Peyer's patch (tissue), 4 donors: ENCODE measurements around the gene RNF182. TPM values are rescaled to one million over a fixed set of nuclear protein-coding genes. Genes with fewer than 3 reads are reported as not detected.

ENCODE experiments used
- DNase-seq, 3 donors: peaks; one replicate each; pipeline ENCODE4 v3.0.0-alpha.2; 2017 to 2019
- H3K27ac ChIP-seq, 4 donors: fragments of 200-600 bp; sonication (generic); one replicate each; pipeline ENCODE4 v1.5.1; 2016 to 2019
- H3K27me3 ChIP-seq, 2 donors: fragments of 200-600 bp; sonication (generic); one replicate each; pipeline ENCODE4 v1.5.1; 2019
- H3K36me3 ChIP-seq, 3 donors: fragments of 200-600 bp; sonication (generic); one replicate each; pipeline ENCODE4 v1.5.1; 2016 to 2019
- H3K4me1 ChIP-seq, 4 donors: fragments of 200-600 bp; sonication (generic); one replicate each; pipeline ENCODE4 v1.5.1; 2016 to 2019
- H3K4me3 ChIP-seq, 4 donors: fragments of 200-600 bp; sonication (generic); 1 replicate in 3 of 4; 2 replicates in 1 of 4; pipeline ENCODE4 v1.5.1; 2016 to 2019; ENCODE audit warnings: mild to moderate bottlenecking in 1 of 4
- H3K9me3 ChIP-seq, 4 donors: fragments of 200-600 bp; sonication (generic); one replicate each; pipeline ENCODE4 v1.5.1; 2016 to 2019; ENCODE audit warnings: mild to moderate bottlenecking in 1 of 4
- POLR2A ChIP-seq, 2 donors: fragments of 450-650 bp; IDR thresholded peaks; one replicate each; pipeline ENCODE4 v1.5.1; 2017; ENCODE audit warnings: antibody characterized with exemption in 2 of 2, mild to moderate bottlenecking in 2 of 2, moderate library complexity in 2 of 2
- total RNA-seq, 4 donors: library from RNA; depleted of rRNA; stranded (reverse); fragments of >200 nt; gene quantifications; one replicate each; pipeline ENCODE4 v1.1.0, GENCODE V29; 2016
- TF ChIP-seq, protein P1 (sequence below), 6 experiments: fragments of 450-650 bp in 4 of 6; fragments of 200-600 bp in 2 of 6; sonication (generic) in 1 of 6; IDR thresholded peaks; one replicate each; pipeline ENCODE4 v1.5.1; 2017 to 2019; ENCODE audit warnings: antibody characterized with exemption in 6 of 6, mild to moderate bottlenecking in 3 of 6, moderate library complexity in 1 of 6

RNF182 gene
- total RNA-seq, 4 donors from 2014 or later = not detected

DNA sequence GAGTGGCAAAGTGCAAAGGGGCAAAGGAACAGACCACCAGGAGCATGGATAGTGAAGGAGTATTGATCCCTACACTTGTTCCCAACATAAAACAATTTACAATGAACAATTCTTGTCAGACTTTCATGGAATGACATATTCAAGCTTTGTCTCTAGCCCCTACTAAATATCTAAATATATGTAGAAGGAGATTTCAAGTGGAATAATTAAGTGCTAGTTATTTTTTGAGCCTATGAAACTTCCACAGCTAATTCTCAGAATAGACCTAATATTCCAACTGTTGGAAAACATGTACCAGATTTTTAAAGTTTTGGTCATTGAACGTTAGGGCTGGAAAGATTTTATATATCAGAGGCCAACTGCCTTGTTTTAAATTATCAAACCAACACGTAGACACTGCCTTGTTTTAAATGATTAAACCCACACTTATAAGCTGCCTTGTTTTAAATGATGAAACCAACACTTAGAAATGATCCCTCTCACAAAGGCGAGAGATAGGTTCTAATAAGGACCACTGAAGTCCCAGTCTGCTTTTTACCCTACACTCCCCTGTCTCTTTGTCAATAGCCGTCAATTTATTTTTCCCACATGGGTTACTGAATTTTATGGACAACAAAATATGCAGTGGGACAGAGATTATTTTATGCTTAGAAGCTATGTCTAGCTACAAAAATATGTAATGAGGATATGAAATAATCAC, 62.1 kb downstream of the RNF182 start:
- DNase-seq = no peak
- Histone ChIP-seq H3K4me3 (no peak overlapping the region), H3K27me3 (no peaks in the 10 kb centered on the region), H3K4me1 (no peaks in the 10 kb centered on the region), H3K27ac (no peak overlapping the region), H3K36me3 (no peaks in the 10 kb centered on the region), H3K9me3 (no peaks in the 10 kb centered on the region)
- TF ChIP-seq, protein P1, sequence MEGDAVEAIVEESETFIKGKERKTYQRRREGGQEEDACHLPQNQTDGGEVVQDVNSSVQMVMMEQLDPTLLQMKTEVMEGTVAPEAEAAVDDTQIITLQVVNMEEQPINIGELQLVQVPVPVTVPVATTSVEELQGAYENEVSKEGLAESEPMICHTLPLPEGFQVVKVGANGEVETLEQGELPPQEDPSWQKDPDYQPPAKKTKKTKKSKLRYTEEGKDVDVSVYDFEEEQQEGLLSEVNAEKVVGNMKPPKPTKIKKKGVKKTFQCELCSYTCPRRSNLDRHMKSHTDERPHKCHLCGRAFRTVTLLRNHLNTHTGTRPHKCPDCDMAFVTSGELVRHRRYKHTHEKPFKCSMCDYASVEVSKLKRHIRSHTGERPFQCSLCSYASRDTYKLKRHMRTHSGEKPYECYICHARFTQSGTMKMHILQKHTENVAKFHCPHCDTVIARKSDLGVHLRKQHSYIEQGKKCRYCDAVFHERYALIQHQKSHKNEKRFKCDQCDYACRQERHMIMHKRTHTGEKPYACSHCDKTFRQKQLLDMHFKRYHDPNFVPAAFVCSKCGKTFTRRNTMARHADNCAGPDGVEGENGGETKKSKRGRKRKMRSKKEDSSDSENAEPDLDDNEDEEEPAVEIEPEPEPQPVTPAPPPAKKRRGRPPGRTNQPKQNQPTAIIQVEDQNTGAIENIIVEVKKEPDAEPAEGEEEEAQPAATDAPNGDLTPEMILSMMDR (IDR thresholded peaks at IDR 0.05) = no peak
- no peak for TF ChIP-seq POLR2A (IDR thresholded peaks at IDR 0.05)

DNA sequence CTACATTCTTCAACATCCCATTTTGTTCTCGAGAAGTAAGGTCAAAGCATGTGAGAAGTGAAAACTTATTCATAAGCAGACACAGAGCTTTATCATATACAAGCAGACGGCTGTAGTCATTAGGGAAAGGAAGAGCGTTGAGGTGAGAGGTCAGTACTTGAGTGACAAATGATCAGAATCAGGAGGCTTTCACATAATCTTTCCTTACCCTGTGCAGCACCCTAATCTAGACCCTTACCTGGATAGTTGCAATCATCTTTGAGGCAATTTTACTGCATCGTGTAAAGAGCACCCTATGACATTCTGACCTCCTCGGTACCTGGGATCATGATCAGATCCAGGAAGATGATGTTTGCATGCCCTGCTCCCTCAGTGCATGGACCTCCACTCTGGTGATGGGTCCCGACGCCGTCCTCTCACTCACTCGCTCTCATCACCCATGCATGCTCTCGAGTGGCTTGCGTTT, 62.7 kb downstream of the RNF182 start:
- no peak for DNase-seq
- no peak overlapping the region for H3K4me3 ChIP-seq
- no peaks in the 10 kb centered on the region for H3K36me3 ChIP-seq
- H3K9me3 ChIP-seq = no peaks in the 10 kb centered on the region
- no peaks in the 10 kb centered on the region for H3K4me1 ChIP-seq
- no peaks in the 10 kb centered on the region for H3K27me3 ChIP-seq
- TF ChIP-seq POLR2A (IDR thresholded peaks at IDR 0.05) = no peak
- TF ChIP-seq, protein P1 (IDR thresholded peaks at IDR 0.05) = no peak
- H3K27ac ChIP-seq = no peak overlapping the region

DNA sequence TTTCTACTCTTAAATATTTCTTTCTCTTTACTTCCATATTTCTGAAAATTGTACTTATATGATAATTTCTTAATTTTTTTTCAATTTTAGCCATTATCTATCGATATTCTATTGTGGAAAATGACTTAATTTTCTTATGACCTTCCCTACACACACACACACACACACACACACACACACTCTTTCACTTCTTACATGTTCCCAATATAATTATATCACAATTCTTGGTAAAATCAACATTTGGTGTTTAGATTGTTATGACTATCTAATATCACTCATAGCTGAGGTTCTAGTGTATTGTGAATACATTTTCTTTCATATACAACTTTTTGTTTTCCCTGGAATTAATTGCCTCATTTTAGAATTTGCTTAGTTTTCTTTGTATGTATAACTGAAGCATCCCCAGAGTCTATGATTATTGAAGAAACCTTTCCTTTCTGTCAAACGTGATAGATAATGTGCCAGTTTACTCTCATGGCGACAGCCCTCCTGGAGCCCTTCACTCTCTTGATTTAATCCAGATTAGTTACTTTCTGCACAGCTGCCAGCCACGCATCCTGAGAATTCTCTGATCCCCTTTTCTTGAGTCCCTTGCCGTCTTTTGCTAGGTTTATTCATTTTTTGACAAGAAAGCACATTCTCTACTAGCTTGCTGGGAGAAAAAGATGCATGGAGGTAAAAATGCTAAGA, 63.4 kb downstream of the RNF182 start:
- Histone ChIP-seq H3K9me3 (no peaks in the 10 kb centered on the region), H3K27ac (no peak overlapping the region), H3K27me3 (no peaks in the 10 kb centered on the region), H3K4me3 (no peak overlapping the region), H3K36me3 (no peaks in the 10 kb centered on the region), H3K4me1 (no peaks in the 10 kb centered on the region)
- no peak for DNase-seq
- TF ChIP-seq, protein P1 (IDR thresholded peaks at IDR 0.05) = no peak

DNA sequence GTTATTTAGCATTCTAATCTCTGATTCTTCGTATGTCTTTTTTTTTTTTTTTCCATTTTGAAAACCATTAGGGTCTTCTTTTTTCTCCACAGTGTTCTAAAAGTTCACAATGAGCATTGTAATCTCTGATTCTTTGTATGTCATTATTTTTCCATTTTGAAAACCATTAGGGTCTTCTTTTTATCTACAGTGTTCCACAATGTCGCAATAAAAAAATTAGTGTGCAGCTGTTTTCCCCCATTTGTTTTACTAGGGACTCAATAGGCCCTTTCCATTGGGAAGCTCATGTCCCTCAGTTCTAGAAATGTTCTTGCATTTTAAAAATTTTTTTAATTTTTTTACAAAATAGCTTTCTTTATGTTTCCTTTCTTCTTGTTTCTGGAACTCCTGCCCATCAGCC, 64.2 kb downstream of the RNF182 start:
- TF ChIP-seq, protein P1 (IDR thresholded peaks at IDR 0.05) = no peak
- no peak for TF ChIP-seq POLR2A (IDR thresholded peaks at IDR 0.05)
- no peak overlapping the region for H3K27ac ChIP-seq

DNA sequence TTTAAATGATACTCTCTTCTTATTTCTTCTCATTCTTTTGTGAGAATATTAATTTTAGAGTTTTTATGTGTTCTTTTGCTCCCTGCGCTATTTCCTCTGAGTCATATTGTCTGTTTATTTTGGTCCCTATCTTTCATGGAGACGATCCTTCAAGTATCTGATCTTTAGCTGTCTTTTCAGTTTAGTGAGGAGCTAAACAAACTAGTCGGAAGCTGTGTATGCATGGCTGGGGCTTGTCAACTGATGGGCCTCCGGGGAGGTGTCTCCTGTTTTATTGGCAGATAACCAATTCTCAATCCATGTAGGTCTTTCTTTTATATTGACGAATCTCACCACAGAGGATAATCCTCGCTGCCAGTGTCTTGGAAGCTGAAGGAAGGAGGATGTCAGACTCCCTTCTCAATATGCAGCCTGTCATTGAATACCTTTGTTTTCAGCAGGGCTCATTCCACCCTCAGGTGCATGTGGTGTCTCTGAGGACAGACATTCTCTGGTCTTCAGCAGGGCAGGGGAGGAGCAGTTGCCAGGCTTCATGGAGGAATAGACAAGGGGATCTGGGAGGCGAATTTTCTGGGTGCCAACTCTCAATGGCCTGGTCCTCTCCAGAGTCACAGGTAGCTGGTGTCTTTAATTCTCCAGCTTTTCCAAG, 64.9 kb downstream of the RNF182 start:
- Histone ChIP-seq H3K4me1 (no peaks in the 10 kb centered on the region), H3K27me3 (no peaks in the 10 kb centered on the region), H3K4me3 (no peak overlapping the region), H3K9me3 (no peaks in the 10 kb centered on the region), H3K27ac (no peak overlapping the region), H3K36me3 (no peaks in the 10 kb centered on the region)
- DNase-seq = no peak
- TF ChIP-seq POLR2A (IDR thresholded peaks at IDR 0.05) = no peak
- TF ChIP-seq, protein P1 (IDR thresholded peaks at IDR 0.05) = no peak

More for the DNA sequence above, 64.2 kb downstream of the RNF182 start:
- Histone ChIP-seq H3K4me3 (no peak overlapping the region), H3K9me3 (no peaks in the 10 kb centered on the region), H3K27me3 (no peaks in the 10 kb centered on the region), H3K4me1 (no peaks in the 10 kb centered on the region), H3K36me3 (no peaks in the 10 kb centered on the region)
- DNase-seq = no peak
